HG02938 (cell line): ENCODE data around the gene RETNLB.

ENCODE experiments used
- ATAC-seq: cut with Tn5 transposase; IDR thresholded peaks from one replicate; pipeline ENCODE4 v1.9.1; 2021; ENCODE audit warnings: mild to moderate bottlenecking, moderate library complexity; ENCODE audit not compliant: unreplicated experiment

Gene RETNLB

DNA sequence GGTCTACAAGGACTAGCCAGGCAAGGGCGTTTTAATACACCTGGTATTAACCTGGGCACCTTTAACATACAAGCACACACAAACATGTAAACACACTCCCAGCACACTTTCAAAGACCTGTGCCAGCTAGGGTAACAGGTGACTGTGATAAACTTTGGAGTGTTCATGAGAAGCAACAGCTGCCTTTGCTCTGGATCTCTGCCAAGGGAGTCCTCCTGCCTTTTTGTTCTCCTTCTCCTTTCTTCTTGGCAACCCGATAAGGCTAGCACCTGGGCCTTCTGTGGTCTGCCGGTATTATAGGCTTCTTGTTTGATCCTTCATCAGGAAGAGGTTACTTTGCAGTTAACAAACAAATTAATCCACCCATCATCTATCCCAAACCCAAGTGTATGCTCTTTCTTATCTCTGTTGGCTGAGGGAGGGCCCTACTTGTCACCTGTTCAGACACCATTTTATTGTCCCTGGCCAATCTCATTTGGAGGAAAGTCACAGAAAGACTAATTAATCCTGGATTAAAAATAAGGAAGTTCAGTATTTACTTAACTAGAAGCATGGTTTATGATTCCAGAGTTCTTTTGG, at the start of gene RETNLB:
Gene RETNLB (minus strand): TSS at position 7 of the 579 bp plus-strand sequence. CDS start 225 bp downstream, outside the sequence.
- ATAC-seq: no peak

DNA sequence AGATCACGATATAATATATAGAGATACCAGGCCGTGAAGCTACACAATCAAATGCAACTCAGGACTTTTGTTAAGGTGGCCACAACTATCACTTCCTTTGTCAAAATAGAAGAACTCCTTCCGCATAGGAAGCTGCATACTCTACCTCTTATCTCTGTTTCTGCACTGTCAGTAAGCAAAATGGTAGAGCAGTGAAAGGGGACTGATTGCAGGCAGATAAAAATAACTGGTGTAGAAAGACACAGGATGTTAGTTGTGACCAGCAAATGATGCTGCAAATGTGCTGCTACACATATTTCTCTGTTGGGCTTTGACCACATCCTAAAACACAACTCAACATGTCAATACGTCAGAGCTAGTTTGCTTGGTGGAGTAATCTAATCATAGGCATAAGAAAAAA, 49.1 kb upstream of the RETNLB start:
- ATAC-seq: no peak

DNA sequence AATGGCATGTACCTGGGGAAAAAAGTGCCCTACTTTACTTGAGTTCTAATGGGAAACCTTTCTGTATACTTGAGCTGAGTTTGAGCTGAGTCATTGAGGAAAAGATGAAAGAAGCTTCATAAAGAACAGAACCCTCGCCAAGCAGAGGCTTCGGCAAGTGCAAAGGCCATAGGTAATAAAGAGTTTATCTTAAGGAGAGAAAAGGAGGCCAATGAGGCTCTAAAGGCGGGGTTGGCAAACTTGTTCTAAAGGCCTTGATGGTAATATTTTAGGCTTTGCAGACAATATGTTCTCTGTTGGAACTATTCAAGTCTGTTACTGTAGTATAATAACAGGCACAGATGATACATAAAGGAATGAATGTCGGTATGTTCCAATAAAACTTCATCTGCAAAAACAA, 47.8 kb upstream of the RETNLB start:
- no peak for ATAC-seq

- ATAC-seq: no peak
Observed at GRCh38 chr3:108804437-108804836, 47.2 kb upstream of the RETNLB start.

DNA sequence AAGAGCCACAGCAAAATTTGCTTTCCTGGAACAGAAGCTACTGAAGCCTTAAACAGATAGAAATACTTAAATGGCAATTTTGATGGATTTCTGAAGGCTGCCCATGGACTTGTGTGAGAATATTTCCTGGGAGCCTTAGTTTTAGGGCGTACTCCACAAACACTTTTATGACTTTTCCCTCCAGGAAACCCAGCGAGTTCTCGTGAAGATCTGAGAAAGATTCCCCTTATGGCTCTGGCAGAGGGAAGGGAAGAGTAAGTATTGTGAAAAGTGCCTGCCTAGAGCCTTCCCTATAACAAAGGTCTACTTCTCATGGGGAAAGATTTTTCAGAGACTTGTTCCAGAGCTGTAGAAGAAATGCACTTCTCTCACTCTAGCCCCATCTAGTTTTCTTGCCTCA, 34.3 kb upstream of the RETNLB start:
- ATAC-seq: no peak

DNA sequence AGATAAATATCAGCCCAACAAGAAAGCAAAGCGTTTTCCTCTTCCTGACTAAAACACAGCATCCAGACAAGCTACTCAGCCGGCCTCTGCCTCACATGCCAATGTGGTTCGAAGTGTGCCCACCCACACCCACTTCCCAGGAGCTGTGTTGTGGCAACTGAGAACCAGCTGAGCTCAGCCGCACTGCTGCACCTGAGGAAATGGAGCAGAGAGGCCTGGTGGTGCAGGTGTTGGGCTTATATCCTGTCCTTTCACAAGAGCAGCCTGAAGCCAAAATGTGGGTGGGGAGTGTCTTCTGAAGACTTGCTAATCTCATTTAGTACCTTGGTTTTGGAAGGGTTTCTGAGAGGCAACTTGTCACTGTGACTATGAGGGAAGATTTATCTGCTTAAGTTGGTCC, 23.0 kb upstream of the RETNLB start:
- ATAC-seq: no peak

DNA sequence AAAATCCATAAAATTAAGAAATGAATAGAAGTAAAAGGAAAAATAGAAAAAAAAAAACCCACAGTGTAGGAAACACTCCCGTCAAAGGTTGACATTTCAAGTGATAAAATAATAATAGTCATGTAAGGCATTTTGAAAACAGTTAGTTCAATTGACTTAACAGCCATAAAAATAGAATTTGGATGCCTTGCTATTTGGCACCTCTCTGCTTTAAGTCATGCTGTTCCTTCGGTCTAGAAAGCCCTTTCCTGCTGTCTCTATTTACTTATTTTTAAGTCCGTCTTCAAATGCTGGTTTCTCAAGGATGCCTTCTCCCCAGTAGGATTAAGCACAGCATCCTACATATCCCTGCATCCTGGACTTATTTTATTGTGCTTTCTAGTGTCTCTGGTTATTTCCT, 22.3 kb upstream of the RETNLB start:
- no peak for ATAC-seq

DNA sequence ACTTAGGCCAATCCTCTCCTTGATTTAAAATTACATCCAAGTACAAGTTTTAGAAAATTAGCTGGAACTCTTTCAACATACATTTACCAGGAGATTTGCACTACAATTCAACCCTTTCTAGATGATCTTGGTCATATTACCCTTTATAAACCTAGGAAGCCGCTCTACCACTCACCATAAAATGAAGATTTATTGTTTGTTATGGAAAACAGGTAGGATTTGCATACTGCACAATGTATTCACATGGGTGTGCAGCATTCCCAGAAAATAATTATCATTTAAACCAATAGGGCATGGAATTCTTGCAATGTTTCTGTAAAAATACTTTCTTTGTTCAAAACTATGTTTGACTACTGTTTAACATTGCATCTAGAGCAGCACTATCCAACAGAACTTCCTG, 18.4 kb upstream of the RETNLB start:
- ATAC-seq: no peak

DNA sequence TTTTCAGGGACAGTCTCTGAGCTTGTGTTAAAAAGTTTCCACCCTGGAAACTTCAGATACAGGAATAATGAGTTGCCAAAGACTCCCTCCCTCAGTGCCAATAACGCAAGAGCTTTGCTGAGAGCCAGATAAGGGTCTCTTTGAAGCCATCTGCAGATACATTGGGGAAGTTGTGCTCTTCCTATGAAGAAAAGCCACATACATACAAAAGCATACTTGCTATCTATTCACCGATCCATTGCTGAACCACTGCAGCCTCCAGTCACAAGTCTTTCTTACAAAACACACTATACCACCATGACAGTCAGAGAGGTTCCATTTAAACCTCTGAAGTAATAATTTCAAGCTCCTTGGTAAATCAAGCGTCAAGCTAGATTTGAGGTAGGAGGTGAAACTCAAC, 10.0 kb upstream of the RETNLB start:
- no peak for ATAC-seq

GRCh38 chr3:108755686-108756085, 1.5 kb downstream of the RETNLB start:
- ATAC-seq: no peak

- no peak for ATAC-seq
Observed at GRCh38 chr3:108744762-108745161, 12.4 kb downstream of the RETNLB start.

- no peak for ATAC-seq
Observed at GRCh38 chr3:108742929-108743328, 14.3 kb downstream of the RETNLB start.

- no peak for ATAC-seq
Observed at GRCh38 chr3:108736821-108737220, 20.4 kb downstream of the RETNLB start.

DNA sequence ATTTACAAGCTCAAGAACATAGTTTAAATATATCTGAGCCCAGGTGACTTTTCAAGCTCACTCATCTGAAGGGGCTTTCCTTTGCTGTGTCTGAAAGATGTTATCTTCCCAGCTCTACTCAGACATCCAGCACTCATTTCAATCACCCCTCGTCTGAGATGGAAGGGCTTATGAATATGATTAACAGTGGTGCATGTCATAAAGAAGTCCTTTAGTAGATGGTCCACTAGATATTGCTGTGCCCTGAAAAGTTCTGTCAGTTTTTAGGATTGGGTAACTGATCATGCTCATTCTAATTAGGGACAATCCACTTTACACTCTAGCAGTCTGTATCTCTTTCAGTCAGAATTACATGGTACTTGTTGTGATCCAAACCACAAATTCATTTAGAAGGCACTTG, 28.3 kb downstream of the RETNLB start:
- no peak for ATAC-seq

GRCh38 chr3:108728105-108728504, 29.1 kb downstream of the RETNLB start:
- ATAC-seq: no peak

DNA sequence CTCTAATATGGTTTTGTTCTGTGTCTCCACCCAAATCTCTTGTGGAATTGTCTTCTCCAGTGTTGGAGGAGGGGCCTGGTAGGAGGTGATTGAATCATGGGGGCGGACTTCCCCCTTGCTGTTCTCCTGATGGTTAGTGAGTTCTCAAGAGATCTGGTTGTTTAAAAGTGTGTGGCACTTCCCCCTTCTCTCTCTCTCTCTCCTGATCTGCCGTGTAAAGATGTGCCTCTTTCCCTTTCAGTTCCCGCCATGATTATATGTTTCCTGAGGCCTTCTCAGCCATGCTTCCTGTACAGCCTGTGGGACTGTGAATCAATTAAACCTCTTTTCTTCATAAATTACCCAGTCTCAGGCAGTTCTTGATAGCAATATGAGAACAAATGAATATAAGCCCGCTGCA, 33.1 kb downstream of the RETNLB start:
- no peak for ATAC-seq

DNA sequence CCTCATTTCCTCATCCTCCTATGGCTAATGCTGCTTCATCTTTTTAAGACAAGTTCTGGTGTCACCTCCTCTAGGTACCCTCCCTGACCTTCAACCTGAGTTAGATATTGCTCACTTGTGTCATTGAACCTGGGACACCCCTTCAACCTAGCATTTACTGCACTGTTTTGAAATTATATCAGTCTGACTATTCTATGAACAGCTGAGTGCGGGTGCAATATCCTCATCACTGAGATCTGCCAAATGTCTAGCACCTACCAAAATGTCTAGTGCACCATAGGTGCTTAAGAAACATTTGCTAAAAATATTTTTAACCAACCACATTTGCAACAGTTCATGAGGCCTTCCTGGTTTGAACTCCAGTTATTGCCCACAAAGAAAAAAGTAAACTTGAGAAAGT, 34.5 kb downstream of the RETNLB start:
- no peak for ATAC-seq

GRCh38 chr3:108719178-108719806, 37.9 kb downstream of the RETNLB start:
- no peak for ATAC-seq

- ATAC-seq: no peak
Observed at GRCh38 chr3:108718454-108718853, 38.8 kb downstream of the RETNLB start.

- no peak for ATAC-seq
Observed at GRCh38 chr3:108713816-108714215, 43.4 kb downstream of the RETNLB start.

GRCh38 chr3:108713009-108713516, 44.1 kb downstream of the RETNLB start:
- ATAC-seq: no peak
